GM21390 (cell line): ENCODE measurements around the gene CHPF.

ENCODE experiments used
- ATAC-seq: cut with Tn5 transposase; IDR thresholded peaks from one replicate; pipeline ENCODE4 v1.9.1; 2021; ENCODE audit not compliant: unreplicated experiment

CHPF gene

DNA sequence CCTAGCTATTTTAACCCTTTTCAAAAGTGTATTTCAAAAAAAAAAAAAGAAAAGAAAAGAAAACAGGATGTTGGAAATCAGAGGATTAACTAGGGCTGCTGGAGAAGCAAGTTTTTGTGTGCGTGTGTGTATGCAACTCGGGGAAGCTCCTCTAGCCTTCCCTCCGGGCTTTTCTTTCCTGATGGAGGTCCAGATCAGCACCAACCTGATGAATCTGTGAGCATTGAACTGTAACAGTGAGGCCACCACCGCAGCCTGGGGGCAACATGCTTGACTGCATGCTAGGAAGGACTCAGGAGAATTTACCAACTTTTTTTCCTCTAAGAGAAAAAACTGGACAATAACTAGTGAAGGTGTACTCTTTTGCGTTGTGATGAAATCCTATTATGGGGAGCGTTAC is 25.4 kb upstream of the CHPF start:
- ATAC-seq: no peak

GRCh38 chr2:219567791-219568361 is 24.3 kb upstream of the CHPF start:
- ATAC-seq: no peak

DNA sequence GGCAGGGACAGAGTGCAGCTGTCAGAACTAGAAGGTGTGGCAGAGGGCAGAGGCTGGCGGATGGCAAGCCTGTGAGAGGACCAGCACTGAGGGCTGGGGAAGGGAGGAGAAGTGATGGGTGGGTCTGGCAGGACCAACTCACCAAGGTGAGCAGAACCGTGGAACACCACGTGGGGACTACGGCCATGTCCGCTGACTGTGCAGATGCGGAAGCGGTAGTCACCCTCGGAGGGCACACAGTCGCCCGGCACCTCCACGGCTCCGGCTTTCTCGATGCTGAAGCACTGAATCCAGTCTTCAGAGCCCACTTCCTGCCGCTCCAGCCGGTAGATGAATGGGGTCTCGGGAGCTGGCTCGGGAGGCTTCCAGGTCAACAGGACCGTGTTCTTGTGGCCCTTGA is 23.5 kb upstream of the CHPF start:
- no peak for ATAC-seq

DNA sequence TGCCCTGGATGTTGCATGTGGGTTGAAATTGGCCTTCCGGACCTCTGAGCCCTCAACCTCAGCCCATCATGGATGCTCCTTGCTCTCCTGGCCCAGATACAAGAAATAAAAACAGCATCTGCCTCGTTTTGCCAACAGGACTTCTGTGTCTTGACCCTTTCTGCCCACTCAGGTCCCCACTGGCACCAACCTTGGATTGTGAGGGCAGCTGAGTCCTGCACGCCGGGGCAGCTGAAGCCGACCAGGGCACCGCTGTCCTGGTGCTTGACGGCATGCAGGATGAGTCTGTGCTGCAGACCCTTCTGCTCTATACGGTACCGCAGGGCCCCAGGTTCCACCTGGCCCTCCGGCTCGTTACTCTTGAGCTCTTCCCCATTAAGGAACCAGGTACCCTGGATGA is 23.0 kb upstream of the CHPF start:
- no peak for ATAC-seq

DNA sequence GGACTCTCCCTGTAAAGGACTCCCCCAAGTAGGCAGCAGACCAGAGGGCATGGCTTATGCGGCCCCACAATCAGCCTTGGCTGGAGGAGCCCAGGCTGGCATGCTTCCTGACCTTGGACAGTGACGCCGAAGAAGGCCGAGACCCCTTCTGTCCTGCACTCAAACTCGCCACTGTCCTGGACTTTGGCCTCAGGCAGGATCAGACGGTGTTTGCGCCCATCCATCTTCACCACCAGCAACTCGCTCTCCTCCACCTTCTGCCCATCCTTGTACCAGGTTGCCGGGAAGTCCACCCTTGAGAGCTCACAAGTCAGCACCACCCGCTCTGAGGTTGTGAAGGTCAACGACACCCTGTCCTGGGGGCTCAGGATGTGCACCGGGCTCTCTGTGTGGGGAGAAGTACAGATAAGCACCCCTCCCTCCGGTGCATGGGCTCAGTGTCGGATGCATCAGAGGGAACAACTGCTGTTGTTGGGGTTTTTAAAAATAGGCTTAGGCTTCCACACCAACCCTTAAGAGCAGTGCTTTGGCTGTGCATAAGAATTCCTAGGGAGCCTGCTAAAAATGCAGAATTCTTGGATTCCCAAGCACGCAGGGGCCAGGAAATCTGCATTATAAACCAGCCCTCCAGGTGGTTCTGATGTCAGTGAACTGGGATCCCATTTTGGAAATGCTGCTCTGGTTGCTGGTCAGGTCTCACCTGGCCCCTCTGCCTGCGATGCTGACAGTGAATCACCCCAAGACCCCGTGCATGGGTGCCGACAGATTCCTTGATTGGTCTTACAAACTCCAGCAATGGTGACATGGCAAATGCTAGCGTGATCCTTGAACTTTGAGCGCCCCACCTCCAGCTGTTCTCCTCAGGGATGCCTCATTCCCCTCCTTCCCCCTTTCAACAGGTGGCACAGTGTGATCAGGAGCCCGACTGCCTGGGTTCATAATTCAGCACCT is 21.8 kb upstream of the CHPF start:
- ATAC-seq: no peak

DNA sequence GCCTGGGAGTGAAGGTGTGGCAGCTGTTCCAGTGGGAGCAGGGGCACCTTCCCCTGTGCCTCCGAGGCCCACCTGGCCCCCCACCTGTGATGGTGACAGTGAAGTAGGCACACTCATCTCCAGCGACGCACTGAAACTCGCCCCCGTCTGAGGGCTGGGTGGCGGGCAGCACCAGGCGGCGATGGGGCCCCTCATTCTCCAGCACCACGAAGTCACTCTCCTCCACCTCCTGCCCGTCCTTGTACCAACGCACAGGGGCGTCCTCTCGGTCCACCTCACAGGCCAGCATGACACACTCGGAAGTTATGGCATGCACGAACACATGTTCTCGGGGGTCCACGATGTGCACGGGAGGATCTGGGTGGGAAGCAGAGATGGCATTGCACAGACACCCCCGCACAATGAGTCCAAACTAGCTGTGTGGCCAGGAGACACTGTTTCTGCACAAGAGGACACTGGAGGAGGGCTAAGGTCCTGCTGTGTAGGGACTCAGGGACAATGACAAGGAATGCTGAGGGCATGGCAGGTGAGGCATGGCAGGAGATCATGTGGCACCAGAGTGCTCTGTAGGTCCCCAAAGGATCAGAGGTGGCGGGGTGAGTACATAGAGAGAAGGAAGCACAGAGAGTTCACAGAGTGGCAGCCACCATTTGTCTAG is 19.8 kb upstream of the CHPF start:
- ATAC-seq: no peak

GRCh38 chr2:219562049-219563020 is 18.7 kb upstream of the CHPF start:
- no peak for ATAC-seq

DNA sequence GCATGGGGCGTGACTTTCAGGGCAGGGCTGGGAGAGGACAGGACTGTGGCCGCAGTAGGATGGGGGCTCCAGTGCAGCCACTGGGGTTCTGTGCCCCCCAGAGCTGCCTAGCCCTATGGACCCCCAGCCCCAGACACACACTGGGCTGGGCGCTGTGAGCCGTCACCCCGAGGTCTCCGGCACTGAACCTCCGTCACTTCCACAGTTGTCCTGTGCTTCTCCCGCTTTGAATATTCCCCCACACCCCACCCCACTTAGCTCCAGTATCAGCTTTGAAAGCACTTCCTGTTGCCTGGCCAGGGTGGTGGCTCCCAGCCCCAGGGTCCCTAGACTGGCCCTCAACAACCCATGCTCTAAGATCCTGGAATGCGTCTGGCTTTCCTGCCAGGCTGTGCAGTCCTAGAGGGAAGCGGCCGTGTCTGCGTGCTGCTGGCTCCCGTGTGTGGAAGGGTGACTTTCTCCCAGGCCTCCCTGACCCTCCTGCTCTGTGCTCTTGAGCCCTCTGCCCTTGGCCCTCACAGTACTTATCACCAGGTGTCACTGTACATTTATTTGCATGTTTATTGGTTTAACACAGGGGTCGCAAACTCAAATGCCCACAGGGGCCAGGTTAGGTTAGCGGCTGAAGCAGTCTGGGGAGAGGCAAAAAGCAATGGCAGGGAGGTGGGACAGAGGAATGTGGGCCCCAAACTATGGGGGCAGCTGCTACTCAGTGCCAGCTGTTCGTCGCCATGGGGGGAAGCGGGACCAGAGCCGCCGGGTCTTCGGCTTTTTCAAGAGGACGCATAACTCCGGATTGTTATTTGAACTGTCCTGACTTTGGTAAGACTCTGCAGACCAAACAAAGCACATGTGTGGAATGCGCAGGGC is 17.8 kb upstream of the CHPF start:
- no peak for ATAC-seq

DNA sequence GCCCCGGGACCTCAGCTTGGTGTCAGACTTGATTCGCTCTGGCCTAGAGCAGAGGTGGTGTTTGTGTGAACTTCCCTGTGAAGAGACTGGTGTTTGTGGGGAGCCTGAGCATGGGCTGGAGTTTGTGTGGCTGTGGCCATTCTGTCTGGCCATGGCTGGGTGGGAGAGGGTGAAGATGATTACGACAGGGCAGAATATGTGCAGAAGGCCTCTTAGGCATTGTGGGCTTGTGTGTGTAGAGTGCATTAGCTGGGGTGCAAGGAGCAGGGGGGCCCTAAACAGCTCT is 17.2 kb upstream of the CHPF start:
- no peak for ATAC-seq

DNA sequence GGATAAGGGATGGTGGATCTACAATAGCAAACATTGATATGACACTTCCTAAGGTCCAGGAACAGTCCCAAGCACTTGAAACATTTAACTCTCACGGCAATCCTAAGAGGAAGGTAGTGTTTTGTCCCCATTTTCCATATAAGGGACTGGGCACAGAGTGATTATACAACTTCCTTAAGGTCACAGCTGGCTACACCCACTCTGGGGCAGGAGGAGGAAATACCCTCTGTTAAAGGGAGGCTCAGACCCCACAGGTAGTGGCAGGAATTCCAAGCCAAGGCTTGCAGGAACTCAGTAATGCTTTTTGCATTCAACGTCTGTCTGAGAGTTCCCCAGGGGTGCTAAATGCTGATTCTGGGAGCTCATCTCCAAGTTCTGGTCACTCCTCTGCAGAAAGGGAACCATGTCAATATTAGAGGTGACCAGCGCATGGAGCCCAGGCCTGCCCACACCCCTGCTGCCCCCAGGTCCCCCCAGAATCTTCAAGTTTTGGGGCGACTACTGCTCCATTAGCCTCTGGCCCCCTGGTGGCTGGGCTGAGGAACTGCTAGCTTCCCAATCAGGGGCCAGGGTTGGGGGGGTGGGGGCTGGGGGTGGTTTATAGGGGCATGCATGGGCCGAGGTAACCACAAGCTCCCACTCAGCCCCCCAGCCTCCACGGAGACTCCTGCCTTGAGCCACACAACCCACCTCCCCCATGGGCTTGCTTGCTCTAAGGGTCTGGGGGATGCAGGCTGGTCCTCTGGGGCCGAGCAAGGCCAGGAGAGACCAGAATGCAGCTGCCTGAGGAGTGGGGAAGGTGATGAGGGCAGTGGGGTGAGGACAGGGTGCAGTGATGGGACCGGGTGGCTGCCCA is 16.7 kb upstream of the CHPF start:
- no peak for ATAC-seq

DNA sequence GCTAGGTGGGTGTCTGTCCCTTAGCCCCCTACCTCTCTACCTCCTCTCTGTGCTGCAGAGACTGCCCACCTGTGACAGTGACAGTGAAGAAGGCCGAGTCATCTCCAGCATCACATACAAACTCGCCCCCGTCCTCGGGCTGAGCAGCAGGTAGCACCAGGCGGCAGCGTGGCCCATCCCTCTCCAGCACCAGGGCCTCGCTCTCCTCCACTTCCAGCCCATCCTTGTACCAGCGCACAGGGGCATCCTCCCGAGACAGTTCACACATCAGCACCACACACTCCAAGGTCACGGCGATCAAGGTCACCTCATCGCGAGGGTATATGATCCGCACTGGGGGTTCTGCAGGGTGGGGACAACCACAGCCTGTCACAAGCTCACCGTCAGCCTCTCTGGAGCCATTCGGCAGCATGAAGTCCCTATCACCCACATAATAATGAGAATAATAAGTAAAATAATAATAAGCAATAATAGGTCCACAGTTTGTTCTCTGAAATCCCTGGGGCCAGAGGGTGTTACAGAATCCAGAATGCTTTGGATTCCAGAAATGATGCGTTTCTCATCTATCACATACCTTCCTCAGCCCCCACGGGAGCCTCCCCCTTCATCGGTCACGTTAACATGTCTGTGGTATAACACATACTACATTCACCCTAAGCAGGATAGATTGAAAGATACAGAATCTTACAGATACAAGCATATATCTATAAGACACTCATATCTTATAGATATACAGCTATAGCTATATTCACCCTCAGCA is 15.7 kb upstream of the CHPF start:
- ATAC-seq: no peak

GRCh38 chr2:219557791-219558785 is 14.5 kb upstream of the CHPF start:
- ATAC-seq: no peak

DNA sequence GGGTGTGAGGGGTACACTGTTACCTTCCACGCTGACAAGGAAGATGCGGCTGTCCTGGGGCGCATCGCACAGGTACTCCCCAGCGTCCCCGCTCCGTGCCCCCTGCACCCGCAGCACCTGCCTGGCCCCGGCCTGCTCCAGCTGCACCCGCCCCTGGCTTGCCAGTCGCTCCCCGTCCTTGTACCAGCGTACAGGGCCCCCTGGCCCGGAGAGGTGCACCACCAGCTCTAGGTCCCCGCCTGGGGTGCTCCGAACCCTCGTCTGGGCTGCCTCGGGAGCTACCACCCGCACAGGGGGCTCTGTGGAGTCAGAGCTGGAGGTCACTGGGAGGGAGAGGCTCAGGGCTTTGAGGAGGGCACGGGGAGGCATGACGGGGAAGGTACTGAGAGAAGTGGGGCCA is 13.7 kb upstream of the CHPF start:
- ATAC-seq: no peak

DNA sequence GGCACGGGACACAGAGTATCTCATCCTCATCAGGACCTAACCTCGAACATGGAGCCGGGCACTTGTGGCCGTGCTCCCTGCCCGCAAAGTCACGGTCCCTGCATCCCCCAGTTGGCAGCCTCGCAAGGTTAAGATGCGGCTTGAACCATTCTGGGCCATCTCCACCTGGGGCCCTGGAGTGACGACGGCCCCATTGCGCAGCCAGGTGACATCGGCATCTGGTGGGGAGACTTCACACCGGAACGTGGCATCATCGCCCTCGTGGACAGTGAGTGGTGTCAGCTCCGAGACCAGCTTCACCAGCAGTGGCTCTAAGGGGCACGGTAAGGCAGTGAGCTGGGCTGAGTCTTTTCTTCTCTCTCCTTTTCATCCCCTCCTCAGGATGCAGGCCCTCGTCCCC is 12.8 kb upstream of the CHPF start:
- no peak for ATAC-seq

DNA sequence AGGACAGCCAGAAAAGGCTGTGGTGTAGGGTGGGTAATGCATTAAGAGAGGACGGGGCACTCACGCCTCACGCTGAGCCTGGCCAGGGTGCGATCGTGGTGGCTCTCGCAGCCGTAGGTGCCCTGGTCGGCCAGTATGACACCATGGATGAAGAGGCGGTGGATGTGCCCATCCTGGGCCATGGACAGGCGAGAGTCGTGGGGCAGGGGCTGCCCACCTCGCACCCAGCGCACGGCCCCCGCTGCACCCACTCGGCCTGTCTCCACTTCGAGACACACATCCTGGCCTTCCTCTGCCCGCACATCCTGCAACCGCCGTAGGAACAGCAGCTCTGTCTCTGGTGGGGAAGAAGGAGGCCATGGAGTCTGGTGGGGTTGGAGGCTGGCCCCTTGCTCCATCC is 12.3 kb upstream of the CHPF start:
- ATAC-seq: no peak

GRCh38 chr2:219554350-219554749 is 10.7 kb upstream of the CHPF start:
- no peak for ATAC-seq

DNA sequence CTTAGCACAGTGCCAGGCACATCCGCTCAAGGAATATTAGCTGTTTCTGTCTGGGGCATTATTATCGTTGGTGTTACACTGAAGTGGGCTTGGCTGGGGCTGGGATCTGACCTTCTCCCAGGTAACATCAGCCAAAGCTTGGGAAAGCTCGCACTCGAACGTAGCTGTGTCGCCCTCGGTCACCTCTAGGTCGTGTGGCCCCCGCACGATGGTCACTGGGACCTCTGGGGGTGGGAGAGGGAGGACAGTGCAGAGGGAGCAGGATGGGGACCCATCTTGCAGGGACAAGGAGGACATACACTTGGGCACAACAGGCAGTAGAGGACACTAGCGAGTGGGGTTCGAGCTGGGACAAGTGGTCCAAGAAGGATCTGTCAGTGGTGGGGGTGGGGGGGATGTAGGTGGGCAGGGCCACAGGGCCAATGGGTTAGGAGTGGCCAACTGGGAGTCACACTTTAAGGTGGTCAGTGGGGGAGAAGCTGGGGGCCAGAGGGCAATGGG is 9.9 kb upstream of the CHPF start:
- no peak for ATAC-seq

GRCh38 chr2:219553168-219553417 is 9.5 kb upstream of the CHPF start:
- no peak for ATAC-seq
